PFSK-1 (cell line): ENCODE measurements around the gene KREMEN2.

Source experiments
- FOXP2 ChIP-seq: optimal IDR thresholded peaks from 2 replicates; pipeline ENCODE3; 2011; ENCODE audit warnings: borderline replicate concordance, control low read depth, inconsistent platforms; ENCODE audit not compliant: insufficient read depth; ENCODE audit errors: extremely low read length, extremely low read depth
- POLR2AphosphoS5 ChIP-seq: IDR thresholded peaks from 2 replicates; pipeline ENCODE4 v1.6.1; 2012; ENCODE audit warnings: low read depth, mild to moderate bottlenecking, control low read depth, low read length, moderate library complexity
- REST ChIP-seq, 2 experiments: IDR thresholded peaks; 2 replicates each; pipeline versions ENCODE4 v1.6.1 to v1.8.0; 2011 to 2012; ENCODE audit warnings: low read depth in 2 of 2, low read length in 2 of 2, control low read depth in 1 of 2, inconsistent platforms in 1 of 2, mild to moderate bottlenecking in 1 of 2, moderate library complexity in 1 of 2; ENCODE audit not compliant: insufficient read depth in 1 of 2
- SIN3A ChIP-seq: IDR thresholded peaks from 2 replicates; pipeline ENCODE4 v1.6.1; 2012; ENCODE audit warnings: mild to moderate bottlenecking, low read length, moderate library complexity, borderline replicate concordance; ENCODE audit not compliant: insufficient read depth
- TAF1 ChIP-seq: IDR thresholded peaks from 2 replicates; pipeline ENCODE4 v1.6.1; 2012; ENCODE audit warnings: low read length, control low read depth, borderline replicate concordance; ENCODE audit not compliant: insufficient read depth

Gene KREMEN2

DNA sequence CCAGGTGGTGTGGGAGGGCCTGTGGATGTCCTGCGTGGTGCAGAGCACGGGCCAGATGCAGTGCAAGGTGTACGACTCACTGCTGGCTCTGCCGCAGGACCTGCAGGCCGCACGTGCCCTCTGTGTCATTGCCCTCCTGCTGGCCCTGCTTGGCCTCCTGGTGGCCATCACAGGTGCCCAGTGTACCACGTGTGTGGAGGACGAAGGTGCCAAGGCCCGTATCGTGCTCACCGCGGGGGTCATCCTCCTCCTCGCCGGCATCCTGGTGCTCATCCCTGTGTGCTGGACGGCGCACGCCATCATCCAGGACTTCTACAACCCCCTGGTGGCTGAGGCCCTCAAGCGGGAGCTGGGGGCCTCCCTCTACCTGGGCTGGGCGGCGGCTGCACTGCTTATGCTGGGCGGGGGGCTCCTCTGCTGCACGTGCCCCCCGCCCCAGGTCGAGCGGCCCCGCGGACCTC lies 49.4 kb downstream of the KREMEN2 start:
- no peak for TF ChIP-seq FOXP2
- no peak for TF ChIP-seq POLR2AphosphoS5
- TF ChIP-seq REST (IDR thresholded peaks at IDR 0.05; ENCODE audit: insufficient read depth in 1 of 2, low read depth in 2 of 2, low read length in 2 of 2): no peak
- no peak for TF ChIP-seq TAF1
- no peak for TF ChIP-seq SIN3A

- TF ChIP-seq TAF1: no peak
- no peak for TF ChIP-seq POLR2AphosphoS5
- no peak for TF ChIP-seq SIN3A
- no peak for TF ChIP-seq REST (IDR thresholded peaks at IDR 0.05; ENCODE audit: insufficient read depth in 1 of 2, low read depth in 2 of 2, low read length in 2 of 2)
These were observed 50.1 kb downstream of the KREMEN2 start for GRCh38 chr16:3013998-3014690.

DNA sequence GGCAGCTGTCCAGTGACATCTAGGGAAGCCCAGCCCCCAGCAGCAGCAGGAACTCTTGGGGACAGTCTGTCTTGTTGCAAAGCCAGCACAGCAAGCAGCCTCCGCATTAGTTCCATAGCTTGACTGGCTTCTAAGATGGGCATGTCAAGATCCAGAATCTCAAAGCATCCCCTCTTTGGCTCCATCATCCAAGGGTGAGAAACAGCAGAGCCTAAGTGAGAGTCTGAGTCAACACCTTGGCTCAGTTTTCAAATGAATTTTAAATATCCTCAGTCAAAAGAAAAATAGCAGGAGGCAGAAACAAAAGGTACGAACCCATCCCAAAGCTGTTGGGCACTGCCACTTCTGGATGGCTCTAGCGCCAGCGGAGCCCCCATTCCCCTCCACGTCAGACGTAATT lies 50.9 kb downstream of the KREMEN2 start:
- TF ChIP-seq TAF1: no peak
- no peak for TF ChIP-seq POLR2AphosphoS5
- no peak for TF ChIP-seq FOXP2
- TF ChIP-seq REST (IDR thresholded peaks at IDR 0.05; ENCODE audit: insufficient read depth in 1 of 2, low read depth in 2 of 2, low read length in 2 of 2): no peak
- TF ChIP-seq SIN3A: no peak

DNA sequence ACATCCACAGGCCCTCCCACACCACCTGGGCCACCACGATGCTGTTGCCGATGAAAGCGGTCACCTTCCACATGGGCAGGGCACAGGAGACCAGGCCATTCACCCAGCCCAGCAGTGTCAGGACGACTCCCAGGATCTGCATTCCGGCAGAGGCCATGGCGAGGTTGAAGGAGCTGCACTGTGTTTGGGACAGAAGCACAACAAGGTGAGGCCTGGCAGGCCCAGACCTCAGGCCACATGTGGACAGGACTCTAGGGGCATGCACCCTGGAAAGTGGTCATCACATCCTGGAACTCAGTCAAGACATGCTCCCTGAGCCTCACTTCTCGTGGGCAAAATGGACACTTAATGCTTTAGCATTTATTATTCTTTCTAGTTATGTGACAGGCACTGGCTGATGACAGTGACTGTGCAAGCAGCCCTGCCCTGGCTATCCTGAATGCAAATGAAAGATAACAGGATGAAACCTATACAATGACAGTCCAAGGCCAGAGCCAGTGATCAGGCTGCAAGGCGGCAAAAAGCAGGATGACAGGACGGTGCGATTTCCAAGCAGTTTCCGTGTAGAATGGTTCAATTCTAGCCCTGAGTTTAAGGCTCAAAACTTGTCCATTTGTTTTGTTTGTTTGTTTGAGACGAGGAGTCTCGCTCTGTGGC lies 51.9 kb downstream of the KREMEN2 start:
- no peak for TF ChIP-seq TAF1
- TF ChIP-seq POLR2AphosphoS5: no peak
- no peak for TF ChIP-seq REST (IDR thresholded peaks at IDR 0.05; ENCODE audit: insufficient read depth in 1 of 2, low read depth in 2 of 2, low read length in 2 of 2)
- TF ChIP-seq FOXP2: no peak
- TF ChIP-seq SIN3A: no peak
